Glomerular visceral epithelial cell (primary cell): Measurements from ENCODE around the gene ADAMTS15.

ENCODE experiments used
- DNase-seq: peaks from one replicate; pipeline ENCODE4 v3.0.0-alpha.2; 2016; ENCODE audit errors: extremely low spot score

The ADAMTS15 gene

GRCh38 chr11:130478881-130479280 is 30.4 kb downstream of the ADAMTS15 start:
- peak; percentile 62 for DNase-seq

GRCh38 chr11:130480186-130480585 is 31.7 kb downstream of the ADAMTS15 start:
- no peak for DNase-seq

- DNase-seq = no peak
Observed at GRCh38 chr11:130480711-130481140, 32.3 kb downstream of the ADAMTS15 start.

GRCh38 chr11:130483124-130483523 is 34.7 kb downstream of the ADAMTS15 start:
- DNase-seq = no peak

GRCh38 chr11:130485983-130486382 is 37.5 kb downstream of the ADAMTS15 start:
- DNase-seq = no peak

- no peak for DNase-seq
Observed at GRCh38 chr11:130486391-130486836, 38.0 kb downstream of the ADAMTS15 start.

GRCh38 chr11:130486987-130487923 is 38.8 kb downstream of the ADAMTS15 start:
- no peak for DNase-seq

GRCh38 chr11:130487924-130488815 is 39.7 kb downstream of the ADAMTS15 start:
- no peak for DNase-seq

- no peak for DNase-seq
Observed at GRCh38 chr11:130488848-130489584, 40.6 kb downstream of the ADAMTS15 start.

GRCh38 chr11:130489716-130490115 is 41.3 kb downstream of the ADAMTS15 start:
- DNase-seq = no peak

GRCh38 chr11:130490682-130491449 is 42.4 kb downstream of the ADAMTS15 start:
- no peak for DNase-seq

GRCh38 chr11:130498181-130498580 is 49.7 kb downstream of the ADAMTS15 start:
- no peak for DNase-seq

- DNase-seq = no peak
Observed at GRCh38 chr11:130499828-130500227, 51.4 kb downstream of the ADAMTS15 start.

GRCh38 chr11:130504317-130504716 is 55.9 kb downstream of the ADAMTS15 start:
- no peak for DNase-seq

- no peak for DNase-seq
Observed at GRCh38 chr11:130508913-130509312, 60.5 kb downstream of the ADAMTS15 start.

GRCh38 chr11:130509942-130510341 is 61.5 kb downstream of the ADAMTS15 start:
- DNase-seq = no peak

- no peak for DNase-seq
Observed at GRCh38 chr11:130510407-130511006, 62.1 kb downstream of the ADAMTS15 start.

GRCh38 chr11:130511765-130512164 is 63.3 kb downstream of the ADAMTS15 start:
- DNase-seq = no peak

GRCh38 chr11:130512662-130513061 is 64.2 kb downstream of the ADAMTS15 start:
- DNase-seq = no peak

- no peak for DNase-seq
Observed at GRCh38 chr11:130513132-130513531, 64.7 kb downstream of the ADAMTS15 start.
